Measurements from ENCODE around the gene COL11A2.

The COL11A2 gene

DNA sequence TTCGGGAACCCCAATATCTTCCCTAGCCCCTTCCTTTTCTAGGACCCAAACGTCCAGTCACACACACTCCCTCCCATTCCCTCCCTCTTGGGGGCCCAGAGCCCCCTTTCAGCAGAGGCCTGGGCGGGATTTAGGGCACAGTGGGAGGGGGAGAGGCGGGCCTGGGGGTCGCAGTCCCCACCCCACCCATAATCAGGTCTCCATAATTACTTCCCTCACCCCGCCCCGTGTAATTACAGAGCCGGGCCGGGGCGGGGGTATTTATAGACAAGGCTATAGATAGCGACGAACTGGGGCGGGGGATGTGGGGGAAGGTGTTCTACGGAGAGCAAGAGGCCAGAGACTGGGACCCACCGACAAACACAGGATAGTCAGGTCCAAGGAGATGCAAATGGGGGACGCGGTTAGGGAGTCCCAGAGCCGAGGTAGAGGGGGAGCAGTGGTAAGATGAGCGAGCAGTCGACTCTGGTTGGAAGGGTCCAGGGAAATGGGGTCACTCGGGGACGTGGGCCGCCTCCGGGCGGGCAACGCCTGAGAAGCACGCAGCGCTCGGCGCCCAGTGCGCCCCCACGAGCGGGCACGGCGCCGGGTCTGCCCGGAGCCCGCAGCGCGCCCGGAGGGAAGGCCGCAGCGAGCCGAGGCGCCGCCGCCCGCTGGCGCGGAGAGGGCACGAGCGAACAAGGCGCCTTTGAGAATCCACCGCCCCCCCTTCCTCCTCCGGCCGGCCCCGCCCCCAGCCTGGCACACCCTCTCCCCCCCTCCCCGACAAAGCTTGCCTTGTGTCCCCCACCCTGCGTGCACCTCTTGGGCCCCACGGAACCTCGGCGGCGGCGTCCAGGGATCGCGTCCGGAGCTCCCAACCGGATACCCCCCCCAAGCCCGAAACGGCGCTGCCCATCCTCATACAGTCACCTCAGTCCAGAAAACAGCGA, 670 bp upstream of the COL11A2 start:
- peak; percentile 85 for DNase-seq (ENCODE audit: low spot score)

DNA sequence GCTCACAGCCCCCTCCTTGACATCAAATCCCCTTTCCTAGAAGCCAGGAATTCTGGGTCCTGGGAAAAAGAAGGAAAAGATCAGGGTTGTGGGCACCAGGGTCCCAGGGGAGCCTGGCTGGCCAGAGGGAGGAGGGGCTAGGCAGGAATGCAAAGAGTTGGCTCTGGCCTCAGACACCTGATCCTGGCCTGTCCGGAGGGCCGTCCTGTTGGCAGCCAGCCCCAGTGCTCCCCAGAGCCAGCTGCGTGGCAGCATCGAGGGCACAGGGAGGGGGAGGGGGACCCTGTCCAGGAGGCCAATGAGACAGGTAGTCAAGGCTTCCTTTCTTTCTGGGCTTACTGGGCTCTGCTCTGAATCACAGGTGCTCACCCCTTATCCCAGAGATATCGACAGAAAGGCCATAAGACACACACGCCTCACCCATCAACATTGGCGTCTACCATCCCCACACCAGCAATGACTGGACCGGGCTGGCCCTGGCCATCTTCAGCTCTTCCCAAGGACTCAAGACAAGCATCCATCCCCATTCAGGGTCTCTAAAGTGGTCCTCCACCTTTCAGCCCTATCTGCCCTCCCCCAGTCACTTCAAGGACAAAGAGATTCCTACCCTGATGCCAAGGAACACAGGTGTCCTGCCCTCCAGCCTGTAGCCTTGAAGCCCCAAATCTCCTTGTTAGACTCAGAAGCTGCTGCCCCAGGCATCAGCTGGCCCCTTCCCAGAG, 723 bp downstream of the COL11A2 start:
- DNase-seq (ENCODE audit: low spot score) = no peak

DNA sequence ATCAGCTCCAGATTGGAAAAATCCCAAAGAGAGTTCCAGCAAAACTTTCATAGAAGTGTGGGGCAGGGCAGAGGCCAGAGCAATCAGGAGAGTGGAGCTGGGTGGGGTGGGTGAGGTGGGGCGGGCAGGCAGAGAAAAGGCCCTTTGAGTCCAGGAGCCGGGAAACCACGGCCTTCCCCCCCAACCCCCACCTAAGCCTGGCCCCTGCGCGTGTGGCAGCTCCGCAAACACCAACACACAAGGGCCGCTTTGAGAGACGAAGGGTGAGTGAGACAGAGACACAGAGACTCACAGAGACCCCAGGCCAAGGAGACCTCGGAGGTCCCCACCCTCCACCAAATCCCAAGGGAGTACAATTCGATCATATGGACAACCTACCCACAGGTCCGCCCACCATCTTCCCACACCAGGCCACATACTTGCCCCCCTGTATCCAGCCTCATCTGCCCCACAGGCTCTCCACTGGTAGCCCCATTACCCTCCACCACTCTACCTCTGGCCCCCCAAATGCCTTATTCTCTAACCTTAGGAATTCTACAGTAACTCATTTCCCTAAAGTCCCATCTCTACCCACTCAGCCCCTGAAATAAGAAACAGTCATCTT, 1.7 kb downstream of the COL11A2 start:
- no peak for DNase-seq (ENCODE audit: low spot score)

DNA sequence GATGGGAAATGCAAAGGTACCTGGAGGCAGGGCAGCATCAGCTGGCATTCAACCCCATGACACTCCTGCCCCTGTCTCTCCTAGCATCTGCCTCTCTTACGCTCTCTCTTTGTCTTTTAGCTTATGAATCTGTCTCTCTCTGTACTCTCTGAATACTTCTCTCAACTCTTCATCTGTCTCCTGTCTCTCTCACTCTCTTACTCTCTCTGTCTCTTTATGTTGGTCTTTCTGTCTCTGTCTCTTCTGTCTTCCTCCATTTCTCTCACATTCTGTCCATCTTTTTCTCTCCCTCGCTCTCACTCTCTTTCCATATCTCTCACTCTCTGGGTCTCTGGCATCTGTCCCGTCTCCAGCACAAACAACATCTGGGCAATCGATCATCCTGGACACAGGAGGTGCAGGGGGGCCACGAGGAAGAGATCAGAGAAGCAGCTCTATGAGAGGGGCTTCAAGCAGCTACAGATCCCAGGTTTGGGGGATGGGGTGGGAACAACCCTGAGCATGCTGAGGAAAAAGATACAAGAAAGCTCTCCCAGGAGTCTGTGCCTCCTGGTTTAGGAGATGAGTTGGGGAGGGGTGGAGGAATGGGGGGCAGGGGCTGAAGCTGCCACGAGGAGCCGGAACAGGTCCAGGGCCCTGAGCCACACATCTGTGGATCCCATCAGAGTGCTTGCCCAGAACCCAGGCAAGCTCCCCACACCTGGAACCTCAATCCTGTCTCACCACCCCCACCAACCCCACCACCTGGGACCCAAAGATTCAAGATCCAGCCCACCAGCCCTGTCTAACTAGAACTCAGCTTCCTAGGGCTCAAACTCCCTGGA, 2.4 kb downstream of the COL11A2 start:
- no peak for DNase-seq (ENCODE audit: low spot score)

DNA sequence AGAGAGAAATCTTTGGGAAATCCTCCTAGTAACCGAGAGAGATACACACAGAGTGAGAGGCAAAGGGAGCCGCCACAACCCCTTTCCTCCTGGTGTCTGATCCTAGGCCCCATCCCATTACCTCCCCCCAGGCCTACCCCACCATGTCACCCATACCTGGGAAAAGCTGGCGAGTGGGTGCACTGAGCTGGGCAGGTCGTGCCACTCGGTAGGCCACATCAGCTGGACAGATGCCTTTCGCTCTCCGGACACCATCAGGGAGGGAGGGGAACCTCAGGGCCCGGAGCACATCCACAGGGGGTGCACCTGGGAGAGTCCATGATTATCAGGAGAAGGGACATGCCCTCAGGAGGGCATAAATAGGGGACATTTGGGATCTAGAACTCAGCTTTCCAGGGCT, 3.1 kb downstream of the COL11A2 start:
- DNase-seq (ENCODE audit: low spot score) = no peak

DNA sequence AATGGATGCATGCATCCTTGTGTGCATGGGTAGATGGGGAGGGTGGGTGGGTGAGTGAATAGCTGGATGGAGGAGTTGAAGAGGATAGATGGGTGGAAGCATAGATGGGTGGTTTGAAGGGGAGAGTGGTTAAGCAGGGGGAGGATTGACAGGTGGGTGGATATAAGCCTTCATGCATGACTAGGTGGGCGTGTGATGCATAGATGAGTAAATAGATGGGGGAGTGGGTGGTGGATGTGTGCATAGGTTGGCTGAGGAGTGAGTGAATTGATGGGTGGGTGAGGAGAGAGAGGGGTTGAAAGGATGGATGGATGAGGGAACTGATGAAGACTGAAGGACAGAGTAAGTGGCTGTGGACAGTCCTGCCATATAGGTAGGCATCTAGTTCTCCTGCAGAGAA, 4.5 kb downstream of the COL11A2 start:
- DNase-seq (ENCODE audit: low spot score) = no peak

DNA sequence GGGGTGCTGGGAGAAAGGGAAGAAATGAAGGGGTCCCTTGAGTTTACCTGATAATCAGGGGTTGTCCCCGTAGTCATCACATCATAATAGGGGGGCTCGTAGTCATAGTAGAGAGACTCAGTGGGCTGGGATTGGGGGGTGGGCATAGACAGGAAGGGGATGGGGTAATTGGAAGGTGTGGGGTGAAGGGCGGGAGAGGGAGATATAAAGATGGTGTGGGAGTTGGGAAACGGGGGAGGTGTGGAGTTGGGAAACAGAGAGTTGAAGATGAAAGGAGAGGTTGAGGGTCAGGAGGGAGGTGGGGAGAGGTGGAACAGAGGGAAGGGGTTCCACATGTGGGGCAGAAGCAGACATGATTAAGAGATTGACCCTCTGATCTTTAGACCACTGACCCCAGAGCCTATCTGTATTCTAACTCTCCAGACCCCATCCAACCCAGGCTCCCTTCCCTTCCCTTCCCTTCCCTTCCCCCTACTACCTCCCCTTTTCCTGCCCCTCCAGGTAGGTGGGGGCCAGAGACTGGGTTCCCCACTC, 6.5 kb downstream of the COL11A2 start:
- DNase-seq (ENCODE audit: low spot score) = no peak

DNA sequence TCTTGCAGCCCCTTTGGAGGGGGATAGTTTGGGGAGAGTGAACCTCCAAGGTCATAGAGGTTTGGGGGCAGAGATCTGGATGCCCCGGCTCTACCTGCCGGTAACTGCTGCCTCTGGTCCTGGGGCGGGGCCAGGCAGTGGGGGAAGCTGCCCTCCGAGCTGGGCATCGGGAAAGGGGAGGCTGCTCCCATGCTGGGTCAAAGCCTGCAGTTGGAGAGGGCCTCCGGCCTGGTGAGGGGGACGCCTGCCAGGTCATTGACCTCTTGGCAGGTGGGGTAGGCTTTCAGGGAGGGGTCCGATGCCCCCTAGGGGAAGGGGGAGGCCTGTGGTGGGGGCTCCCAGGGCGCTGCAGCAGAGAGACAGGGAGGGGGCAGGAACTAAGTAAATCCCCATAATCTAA, 7.1 kb downstream of the COL11A2 start:
- DNase-seq (ENCODE audit: low spot score) = no peak

DNA sequence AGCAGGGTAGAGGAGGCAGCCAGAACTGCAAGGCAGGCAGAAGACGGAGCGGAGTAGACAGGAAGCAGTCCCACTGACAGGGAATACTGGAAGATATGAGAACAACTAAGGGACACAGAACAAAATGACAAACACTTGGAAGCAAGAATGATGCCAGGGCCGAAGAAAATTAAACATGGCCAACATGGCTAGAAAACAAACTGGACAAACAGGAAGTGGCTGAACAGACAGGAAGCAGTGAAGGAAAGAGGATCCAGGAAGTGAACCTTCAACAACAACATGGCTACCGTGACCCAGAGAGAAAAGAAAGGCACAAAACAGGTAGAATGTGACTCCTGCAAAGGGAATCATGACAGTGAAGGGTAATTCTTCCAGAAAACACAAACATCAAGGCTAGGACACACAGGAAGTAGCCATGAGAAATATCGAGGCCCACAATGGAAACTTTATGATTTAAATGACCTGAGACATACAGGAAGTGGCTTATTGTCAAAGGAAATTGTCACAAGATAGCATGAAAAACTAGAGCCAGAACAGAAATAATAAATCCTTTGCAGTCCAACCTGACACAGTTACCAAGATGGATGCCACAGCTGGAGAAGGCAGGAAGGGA, 9.1 kb downstream of the COL11A2 start:
- DNase-seq (ENCODE audit: low spot score) = no peak

DNA sequence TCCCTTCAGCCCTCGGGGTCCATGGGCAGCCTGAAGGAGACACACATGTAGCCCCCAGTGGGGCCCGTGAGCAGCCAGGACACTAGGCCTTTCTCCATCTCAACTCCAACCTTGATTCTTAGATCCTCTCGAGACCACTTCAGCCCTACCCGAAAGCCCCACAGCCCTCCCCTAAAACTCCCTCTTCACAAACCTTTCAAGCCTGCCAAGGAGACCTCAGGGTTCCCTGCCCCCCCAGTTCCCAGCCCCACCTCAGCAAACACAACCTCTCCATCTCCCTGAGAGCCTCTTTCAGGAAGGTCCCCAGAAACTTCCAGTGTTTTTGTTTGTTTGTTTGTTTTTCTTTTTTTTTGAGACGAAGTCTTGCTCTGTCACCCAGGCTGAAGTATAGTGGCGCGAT, 11.1 kb downstream of the COL11A2 start:
- DNase-seq (ENCODE audit: low spot score) = no peak

DNA sequence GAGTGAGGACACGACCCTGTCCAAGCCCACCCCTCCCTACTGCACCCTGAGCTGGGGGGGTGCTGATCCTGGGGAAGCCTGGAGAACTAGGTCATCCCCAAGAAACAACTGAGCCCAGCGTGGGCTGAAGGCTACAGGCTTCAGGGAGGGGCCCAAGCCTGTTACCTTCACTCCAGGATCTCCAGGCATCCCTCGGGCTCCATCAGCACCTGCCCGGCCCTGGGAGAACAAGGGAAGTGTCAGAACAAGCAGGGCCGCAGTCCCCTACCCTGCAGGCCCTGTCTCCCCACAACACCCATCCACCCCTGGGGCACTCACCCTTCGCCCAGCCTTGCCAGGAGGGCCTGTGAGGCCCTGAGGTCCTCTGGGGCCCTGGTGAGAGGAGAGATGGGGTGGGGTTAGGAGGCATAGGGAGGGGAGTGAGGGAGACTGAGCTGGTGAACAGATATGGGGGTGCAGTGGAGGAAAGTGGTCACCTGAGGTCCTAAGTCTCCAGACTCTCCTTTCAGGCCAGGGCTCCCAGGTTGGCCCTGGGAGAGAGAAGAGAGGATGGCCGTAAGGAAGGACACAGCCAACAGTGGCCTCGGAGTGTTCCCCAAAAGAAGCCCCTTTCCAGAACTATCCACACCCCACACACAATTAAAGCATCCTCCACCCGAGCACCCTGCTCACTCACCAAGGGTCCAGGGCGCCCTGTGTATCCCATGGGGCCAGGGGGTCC, 13.4 kb downstream of the COL11A2 start:
- no peak for DNase-seq (ENCODE audit: low spot score)

DNA sequence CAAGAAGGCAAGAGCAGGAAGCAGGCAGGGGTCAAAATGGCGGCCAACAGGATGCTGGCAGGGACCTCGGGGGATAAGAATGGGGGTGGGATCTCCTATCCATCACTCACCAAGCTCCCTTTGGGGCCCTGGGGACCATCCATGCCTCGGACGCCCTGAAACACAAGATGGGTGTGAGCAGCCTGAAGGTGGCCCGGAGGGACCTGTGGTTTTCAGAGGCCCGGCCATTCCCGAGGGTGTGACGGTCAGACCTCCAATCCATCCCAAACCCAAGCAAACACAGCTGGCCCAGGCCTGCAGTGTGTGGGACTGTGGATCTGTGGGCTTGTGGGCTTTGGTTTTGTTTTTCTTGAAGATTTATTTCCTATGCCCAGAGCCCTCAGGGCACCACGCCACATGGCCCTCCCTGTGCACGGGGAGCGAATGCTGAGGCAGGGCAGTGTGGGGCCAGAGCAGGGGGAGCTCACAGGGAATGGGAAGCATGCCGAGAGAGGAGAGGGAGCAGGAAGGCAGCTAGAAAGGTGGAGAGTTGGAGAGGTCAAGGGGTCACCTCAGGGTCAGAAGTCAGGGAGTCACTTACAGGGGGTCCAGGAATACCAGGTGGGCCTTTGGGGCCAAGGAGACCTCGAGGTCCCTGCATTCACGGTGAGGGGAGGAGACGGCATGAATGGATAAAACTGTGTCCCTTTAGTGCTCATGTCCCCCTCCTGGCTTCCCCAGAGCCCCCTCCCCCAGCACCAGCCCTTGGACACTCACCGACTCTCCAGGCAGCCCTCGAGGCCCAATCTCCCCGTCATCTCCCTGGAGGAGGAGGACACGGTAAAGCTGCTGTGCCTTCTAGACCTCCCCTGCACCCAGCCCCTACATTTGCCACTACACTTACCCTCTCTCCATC, 14.5 kb downstream of the COL11A2 start:
- DNase-seq (ENCODE audit: low spot score) = no peak

DNA sequence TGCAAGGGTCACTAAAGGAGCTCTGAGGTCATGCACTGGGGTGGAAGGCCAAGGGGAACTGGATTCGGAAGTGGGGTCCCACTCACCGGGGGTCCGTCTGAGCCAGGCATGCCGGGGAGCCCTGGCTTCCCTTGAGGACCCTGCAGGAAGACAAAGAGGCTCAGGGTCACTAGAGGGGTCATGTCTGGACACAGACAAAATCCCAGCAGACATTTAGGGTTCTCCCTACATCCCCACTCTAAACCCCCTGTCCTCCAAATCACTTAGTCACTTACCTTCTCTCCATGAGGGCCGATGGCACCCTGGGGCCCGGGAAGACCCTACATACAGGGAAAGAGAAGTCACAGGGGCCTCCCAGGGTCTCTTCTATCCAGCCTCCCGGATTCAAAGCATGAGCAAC, 15.4 kb downstream of the COL11A2 start:
- no peak for DNase-seq (ENCODE audit: low spot score)

DNA sequence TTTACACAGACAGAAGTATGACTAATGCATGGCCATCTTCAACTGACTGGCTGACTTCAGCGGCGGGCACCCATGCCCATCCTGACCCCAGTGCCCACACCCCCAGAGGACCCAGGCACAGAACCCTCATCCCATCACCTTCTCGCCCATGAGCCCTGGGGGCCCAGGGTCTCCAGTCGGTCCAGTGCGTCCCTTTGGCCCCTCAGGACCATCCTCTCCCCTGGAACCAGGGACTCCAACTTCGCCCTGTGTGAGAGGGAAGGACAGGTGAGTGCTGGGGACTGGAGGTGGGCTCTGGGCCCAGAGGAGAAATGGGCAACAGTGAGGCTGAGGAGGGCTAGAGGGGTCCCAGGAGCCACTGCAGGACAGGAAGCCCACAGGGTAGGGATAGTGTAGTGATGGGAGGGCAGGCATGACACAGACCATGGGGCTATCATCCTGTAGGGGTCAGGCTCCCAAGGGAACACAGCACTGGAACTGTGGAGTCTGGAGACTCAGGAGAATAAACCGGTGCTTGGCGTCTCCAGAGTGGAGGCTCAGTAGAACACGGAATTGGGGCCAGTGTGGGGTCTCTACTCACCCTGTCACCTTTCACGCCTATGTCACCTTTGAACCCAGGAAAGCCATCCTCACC, 16.7 kb downstream of the COL11A2 start:
- DNase-seq (ENCODE audit: low spot score) = no peak

DNA sequence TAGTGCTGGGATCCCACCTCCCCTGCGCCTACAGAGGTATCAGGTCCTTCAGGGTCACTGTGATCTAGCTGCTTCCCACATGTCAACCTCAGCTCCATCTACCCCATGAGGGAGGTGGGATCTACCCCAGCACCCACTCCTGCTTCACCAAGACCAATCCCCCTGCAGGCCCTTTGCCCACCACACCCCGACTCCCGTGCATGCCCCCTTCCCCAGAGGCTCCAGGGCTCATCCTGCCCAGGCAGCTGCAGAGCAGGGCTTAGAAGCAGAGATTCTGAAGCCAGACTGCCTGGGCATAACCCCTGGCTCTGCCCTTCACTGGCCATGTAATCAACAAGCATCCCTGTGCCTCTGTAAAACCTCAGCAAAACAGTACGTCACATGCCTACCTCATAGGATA, 17.5 kb downstream of the COL11A2 start:
- no peak for DNase-seq (ENCODE audit: low spot score)

DNA sequence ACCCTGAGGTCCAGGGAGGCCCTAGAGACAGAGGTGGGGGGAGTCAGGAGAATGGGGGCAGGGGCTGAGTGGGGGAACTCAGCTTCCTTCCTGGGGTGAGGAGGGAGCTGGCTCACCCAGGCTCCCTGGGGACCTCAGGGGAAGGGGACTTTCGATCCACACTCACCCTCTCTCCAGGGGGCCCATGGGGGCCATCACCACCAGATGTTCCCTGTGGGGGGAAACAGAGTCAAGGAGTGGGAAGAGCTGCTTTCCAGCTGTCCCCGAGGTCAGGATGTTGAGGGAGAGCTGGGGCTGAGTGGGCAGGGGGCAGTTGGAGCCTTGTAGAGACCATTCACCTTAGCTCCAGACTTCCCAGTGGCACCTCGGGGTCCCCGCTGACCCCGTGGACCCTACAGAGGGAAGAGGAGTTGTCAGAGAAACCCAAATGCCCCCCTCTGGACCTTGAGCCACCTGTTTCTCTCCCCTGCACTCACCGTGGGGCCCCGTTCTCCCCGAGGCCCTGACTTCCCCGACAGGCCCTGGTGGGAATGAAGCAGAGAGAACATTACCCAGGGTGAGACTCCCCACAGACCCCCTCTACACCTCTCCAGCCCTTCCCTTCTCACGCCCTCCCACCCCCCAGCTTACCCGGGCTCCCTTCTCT, 18.6 kb downstream of the COL11A2 start:
- no peak for DNase-seq (ENCODE audit: low spot score)

DNA sequence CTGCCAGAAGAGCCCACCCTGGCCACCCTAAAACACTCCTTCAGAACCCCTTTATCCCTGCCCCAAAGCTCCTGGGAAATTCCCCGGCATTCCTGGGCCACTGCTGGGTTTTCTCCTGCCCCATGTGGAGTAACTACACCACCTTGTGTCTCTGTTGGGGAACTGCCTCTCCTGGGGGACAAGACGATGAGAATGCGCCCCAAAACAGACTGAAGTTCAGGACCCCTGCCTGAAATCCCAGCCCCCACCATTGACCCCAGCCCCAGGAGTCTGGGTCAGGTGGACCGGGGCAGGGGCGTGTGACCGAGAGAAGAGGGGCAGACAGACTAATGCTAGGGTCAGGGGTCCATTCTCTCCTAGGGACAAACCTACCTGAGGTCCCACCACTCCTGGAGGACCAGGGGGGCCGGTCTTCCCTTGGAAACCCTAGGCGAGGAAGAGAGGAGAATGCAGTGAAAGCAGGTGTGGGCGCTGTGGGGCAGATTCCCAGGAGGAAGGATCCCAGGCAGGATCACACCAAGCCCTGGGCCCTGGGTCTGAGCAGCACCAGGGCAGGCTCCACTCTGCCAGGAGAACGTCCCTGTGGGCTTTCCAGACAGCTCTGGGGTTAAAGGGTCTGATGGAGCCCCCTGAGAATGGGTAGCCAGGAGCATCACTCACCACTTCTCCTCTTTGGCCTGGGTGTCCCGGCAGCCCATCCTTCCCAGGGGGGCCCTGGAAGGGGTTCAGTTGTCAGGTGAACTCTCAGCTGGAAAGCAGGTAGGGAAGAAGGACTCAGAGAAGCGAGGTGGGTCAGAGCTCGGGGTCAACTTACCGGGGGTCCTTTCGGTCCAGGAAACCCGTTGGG, 19.4 kb downstream of the COL11A2 start:
- DNase-seq (ENCODE audit: low spot score) = no peak
